ENCODE data around the gene TRPM2. TPM values are rescaled to one million over a fixed set of nuclear protein-coding genes. Genes with fewer than 3 reads are reported as not detected.

Gene TRPM2
- total RNA-seq, 6 experiments from 2014 or later = 0.92 to 2.0 (median 1.2) TPM

GRCh38 chr21:44306936-44307704, 46.3 kb upstream of the TRPM2 start:
- DNase-seq (no peak), ATAC-seq (no peak)
- no peak overlapping the region for H3K4me3 ChIP-seq
- intact Hi-C loops (cut with DNase I) = no loop called here
- H3K27me3 ChIP-seq = no peaks in the 10 kb centered on the region
- 96% methylated on average over 5 of the region's 21 CpGs for WGBS (ENCODE audit: insufficient coverage, low coverage, low lambda C conversion rate, missing lambda C conversion rate)
- TF ChIP-seq CTCF (IDR thresholded peaks at IDR 0.05) = no peak
- TF ChIP-seq POLR2A (IDR thresholded peaks at IDR 0.05) = no peak
- H3K4me1 ChIP-seq = peaks cover 0 to 22% (median 7%) of the 10 kb centered on the region in 4 donors
- H3K9me3 ChIP-seq = no peaks in the 10 kb centered on the region
- no peak overlapping the region for H3K27ac ChIP-seq
- H3K36me3 ChIP-seq = peaks cover 0 to 21% (median 0%) of the 10 kb centered on the region in 4 donors

- no peaks in the 10 kb centered on the region for H3K27me3 ChIP-seq
- TF ChIP-seq POLR2A (IDR thresholded peaks at IDR 0.05) (no peak), CTCF (IDR thresholded peaks at IDR 0.05) (no peak)
- no peak overlapping the region for H3K27ac ChIP-seq
- H3K9me3 ChIP-seq = no peaks in the 10 kb centered on the region
- 89% methylated on average over 7 of the region's 28 CpGs for WGBS (ENCODE audit: insufficient coverage, low coverage, low lambda C conversion rate, missing lambda C conversion rate)
- H3K36me3 ChIP-seq = peaks cover 0 to 39% (median 5%) of the 10 kb centered on the region in 4 donors
- DNase-seq = no peak
- ATAC-seq = no peak
- no peak overlapping the region for H3K4me3 ChIP-seq
- intact Hi-C loops (cut with DNase I) = no loop called here
- H3K4me1 ChIP-seq = no peaks in the 10 kb centered on the region
These were observed 42.6 kb upstream of the TRPM2 start for GRCh38 chr21:44310628-44311507.

GRCh38 chr21:44312089-44312488, 41.3 kb upstream of the TRPM2 start:
- Histone ChIP-seq H3K27ac (no peak overlapping the region), H3K36me3 (peaks cover 0 to 37% (median 5%) of the 10 kb centered on the region in 4 donors), H3K4me3 (no peak overlapping the region), H3K4me1 (no peaks in the 10 kb centered on the region), H3K27me3 (no peaks in the 10 kb centered on the region), H3K9me3 (no peaks in the 10 kb centered on the region)
- intact Hi-C loops (cut with DNase I) = no loop called here
- no peak for ATAC-seq
- 93% methylated on average over 3 of the region's 22 CpGs for WGBS (ENCODE audit: insufficient coverage, low coverage, low lambda C conversion rate, missing lambda C conversion rate)
- TF ChIP-seq CTCF (IDR thresholded peaks at IDR 0.05) (no peak), POLR2A (IDR thresholded peaks at IDR 0.05) (no peak)
- DNase-seq = no peak

- Histone ChIP-seq H3K27me3 (no peaks in the 10 kb centered on the region), H3K27ac (no peak overlapping the region), H3K4me1 (no peaks in the 10 kb centered on the region), H3K4me3 (no peak overlapping the region), H3K9me3 (no peaks in the 10 kb centered on the region), H3K36me3 (peaks cover 0 to 36% (median 5%) of the 10 kb centered on the region in 4 donors)
- ATAC-seq (no peak), DNase-seq (no peak)
- intact Hi-C loops (cut with DNase I) = no loop called here
- TF ChIP-seq CTCF (IDR thresholded peaks at IDR 0.05) (no peak), POLR2A (IDR thresholded peaks at IDR 0.05) (no peak)
- WGBS (ENCODE audit: insufficient coverage, low coverage, low lambda C conversion rate, missing lambda C conversion rate) = no CpG with 5 or more reads among the region's 19 CpGs
These were observed 40.7 kb upstream of the TRPM2 start for GRCh38 chr21:44312716-44313115.
